GM19452 (cell line): ENCODE measurements around the gene VCP.

Source experiments
- ATAC-seq: cut with Tn5 transposase; IDR thresholded peaks from one replicate; pipeline ENCODE4 v1.9.1; 2021; ENCODE audit not compliant: unreplicated experiment

Gene VCP

DNA sequence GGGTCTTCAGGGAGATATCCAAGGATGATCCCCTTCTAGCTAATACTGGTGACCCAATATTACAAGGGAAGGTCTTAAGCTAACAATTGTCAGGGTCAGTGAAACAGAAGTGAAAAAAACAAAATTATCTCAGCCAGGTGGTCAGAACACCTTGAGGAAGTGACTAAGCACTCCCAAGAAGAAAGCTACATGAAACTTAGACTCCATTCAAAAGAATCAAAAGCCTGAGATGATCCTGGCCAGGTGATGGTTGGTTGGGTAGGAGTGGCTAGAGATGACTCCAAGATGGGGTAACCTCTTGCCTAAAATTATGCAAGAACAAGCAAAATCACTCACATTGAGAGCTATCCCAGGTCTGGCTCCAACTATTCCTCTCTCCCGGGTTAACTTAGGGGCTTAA is 5.4 kb downstream of the VCP start:
- no peak for ATAC-seq

DNA sequence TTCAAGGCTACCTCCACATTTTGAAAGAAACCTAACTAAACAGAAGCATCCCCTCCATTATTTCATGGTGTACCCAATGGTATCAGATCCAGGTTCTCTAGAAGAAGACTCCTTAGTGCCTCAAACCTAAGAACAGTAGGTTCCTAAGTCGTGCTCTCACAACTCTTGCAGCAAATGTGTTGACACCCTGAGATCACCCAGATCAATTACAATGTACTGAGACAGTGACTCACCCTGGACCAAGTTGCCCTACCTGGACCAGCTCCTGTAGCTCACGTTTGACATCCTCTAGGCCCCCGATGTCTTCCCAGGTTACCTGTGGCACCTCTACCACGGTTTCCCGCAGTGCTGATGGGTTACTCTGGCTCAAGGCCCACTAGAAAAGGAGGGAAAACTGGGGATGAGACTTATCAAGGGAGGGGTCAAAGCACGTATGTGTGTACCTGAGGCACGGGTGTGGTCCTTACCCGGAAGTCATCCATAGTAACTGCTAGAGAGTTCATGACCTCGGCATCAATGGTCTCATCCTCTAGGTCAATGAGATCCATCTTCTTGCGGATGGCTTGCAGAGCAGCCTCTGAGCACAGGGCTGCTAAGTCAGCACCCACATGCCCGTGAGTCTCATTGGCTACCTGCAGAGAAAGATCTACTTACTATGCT is 11.7 kb downstream of the VCP start:
- no peak for ATAC-seq

DNA sequence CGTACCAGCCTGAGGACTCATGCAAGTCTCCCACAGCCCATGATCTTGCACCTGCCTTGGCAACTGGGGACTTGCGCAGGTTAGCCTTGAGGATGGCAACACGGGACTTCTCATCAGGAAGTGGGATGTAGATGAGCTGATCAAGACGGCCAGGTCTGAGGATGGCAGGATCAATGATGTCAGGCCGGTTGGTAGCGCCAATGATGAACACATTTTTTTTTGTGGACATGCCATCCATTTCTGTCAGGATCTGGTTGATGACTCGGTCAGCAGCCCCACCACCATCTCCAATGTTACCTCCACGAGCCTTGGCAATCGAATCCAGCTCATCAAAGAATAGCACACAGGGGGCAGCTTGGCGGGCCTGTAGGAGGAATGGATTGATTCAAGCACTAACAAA is 13.0 kb downstream of the VCP start:
- ATAC-seq: no peak

DNA sequence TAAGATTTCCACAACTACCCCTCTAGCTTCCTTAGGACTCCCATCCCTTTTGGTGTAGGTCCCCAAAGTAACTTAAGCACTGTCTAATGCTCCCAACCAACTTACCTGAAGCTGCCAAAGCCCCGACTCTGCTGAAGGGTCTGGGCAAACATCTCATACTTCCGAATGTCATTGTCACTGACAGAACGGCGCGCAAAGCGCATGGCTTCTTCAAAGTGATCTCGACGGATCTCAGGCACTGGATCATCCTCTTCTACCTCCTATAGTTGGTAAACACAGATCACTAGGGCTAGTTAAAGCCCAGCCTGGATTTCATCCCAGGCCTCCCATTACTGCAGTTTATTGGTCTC is 15.2 kb downstream of the VCP start:
- no peak for ATAC-seq

DNA sequence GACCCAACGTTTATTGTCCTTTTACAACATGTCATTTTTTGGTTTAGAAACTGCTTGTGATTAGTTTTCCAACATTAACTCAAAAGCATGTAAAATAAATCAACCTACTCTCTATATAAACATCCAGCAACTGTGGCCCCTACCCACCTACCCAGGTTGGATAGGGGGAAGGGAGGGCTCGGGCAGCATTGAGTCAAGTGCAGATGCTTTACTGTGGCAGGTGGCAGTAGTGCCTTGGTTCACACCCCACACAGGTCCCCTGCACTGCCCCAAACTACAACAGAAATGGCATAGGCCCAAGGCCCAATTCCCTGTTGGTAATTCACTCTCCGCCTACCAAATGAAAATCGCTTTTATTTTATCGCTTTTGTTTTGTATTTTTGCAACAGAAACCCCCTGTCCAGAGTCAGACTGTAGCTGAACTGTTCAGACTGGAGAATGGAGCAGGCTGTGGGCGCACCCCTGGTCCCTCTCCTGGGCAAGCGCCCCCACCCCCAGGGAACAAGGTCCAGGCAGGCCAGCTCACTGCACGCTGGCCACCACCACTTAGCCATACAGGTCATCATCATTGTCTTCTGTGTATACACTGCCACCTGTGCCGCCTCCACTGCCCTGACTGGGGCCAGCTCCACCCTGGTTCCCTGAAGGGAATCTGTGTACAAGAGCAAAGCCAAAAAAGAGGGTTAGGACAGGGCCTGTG is 15.7 kb downstream of the VCP start:
- no peak for ATAC-seq

DNA sequence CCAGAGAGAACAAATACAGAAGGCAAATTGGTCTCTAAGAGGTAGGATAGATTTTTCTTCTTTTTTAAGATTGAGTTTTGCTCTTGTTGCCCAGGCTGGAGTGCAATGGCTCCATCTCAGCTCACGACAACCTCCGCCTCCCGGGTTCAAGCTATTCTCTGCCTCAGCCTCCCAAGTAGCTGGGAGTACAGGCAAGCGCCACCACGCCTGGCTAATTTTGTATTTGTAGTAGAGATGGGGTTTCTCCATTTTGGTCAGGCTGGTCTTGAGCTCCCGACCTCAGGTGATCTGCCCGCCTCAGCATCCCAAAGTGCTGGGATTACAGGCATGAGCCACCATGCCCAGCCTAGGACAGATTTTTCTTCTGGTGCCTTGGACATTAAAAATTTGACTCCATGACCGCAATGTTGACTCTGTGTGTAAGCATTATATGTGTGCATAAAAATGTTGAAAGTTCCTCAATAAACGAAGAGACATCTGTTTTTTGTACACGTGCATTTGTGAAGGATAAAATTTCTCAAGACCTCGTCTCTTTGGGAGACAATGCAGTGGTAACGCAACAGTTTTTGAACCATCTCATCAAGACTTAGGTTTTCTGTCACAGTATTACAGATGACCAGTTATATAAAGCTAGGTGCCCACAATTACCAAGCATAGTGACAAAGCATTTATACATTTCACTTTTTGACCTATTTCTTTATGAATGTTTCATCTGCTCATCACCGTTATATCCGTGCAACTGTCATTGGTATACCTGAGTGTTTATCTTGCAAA is 17.4 kb downstream of the VCP start:
- ATAC-seq: no peak

DNA sequence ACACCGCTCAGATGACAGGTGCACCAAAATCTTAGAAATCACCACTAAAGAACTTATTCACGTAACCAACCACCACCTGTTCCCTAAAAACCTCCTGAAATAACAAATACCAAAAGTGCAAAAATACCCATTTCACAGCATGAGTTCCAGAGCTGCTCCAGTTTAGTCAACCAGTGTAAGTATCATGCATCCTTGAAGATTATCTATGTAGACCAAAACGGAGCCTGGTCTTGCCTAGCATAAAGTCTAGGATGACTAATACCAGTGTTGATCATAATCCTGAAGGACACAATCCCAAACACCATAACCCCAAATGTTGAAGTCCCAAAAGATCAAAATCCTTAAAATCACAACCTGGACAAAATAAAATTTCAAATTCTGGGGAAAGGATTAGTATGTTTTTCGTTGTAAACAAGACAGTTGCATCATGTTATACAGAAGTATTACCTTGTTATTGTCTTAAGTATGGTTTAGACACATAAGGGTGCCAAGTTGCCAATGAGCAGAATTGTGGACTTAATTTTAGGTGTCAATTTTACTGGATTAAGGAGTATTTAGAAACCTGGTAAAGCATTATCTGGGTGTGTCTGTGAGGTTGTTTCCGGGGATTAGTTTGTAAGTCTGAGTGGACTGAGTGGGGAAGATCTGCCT is 18.1 kb downstream of the VCP start:
- no peak for ATAC-seq

DNA sequence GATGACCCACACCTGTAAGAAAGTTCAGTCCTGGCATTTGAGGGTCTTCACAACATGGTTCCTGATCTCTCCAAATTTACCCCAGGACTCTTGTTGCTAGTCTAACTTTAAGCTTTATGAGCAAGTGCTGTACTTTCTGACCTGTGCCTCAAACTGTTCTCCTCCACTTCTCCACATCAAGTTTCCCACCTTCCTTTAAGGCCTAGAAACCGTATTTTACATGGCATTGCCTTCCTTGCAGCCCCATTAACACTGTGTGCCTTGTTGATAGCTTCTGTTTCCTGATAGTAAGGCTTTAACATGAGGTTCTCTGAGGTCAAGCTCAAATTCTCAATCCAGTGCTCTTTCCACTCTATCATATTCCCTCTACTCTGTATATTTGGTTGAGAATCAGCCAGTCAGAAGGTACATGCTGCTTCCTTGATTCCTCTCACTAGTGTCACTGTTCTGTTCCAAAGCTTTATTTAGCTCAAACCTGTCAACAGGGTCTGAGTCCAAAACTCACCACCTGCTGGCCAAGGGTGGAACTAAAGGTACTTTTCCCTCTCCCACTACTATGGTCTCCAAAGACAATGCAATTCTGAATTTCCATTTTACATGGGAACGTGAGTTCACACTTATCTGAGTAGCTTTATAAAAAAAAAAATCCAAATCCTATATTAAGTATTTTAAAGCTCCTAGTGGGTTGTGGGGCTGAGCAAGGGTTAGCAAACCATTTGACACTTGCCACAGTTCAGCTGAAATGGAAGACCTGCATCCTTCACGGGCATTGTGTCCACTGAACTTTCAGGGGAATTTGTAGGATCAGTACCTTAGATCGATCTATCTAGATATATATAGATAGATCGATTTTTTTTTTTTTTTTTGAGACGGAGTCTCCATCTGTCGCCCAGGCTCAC is 21.1 kb downstream of the VCP start:
- no peak for ATAC-seq

DNA sequence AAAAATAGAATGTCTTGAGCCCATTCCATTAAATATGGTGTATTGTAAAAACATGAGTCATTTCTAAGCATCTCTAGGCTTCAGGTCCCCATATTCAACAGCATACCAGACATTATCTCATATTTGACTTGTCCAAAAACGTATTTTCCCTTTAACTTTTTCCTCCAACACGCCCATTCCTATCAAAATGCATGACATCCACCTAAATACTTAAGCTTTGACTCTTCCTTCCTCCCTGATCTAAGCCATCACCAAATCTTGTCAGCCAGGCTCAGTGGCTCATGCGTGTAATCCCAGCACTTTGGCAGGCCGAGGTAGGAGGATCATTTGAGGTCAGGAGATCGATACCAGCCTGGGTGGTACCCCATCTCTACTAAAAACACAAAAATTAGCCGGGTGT is 23.9 kb downstream of the VCP start:
- no peak for ATAC-seq

DNA sequence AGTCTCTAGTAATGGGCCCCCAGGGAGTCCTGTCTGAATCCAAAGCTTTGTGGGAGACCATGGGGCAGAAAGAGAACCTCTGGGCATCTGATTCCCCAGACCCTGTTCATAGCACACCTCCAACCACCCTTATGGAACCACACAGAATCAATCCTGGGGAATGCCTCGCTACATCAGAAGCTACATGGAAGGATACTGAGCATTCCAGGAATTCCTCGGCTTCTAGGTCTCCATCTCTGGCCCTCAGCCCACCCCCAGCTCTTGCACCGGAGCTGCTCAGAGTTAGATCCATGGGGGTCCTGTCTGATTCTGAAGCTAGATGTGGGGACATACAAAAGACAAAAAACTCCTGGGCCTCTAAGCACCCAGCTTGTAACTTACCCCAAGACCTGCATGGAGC is 28.4 kb downstream of the VCP start:
- ATAC-seq: no peak

DNA sequence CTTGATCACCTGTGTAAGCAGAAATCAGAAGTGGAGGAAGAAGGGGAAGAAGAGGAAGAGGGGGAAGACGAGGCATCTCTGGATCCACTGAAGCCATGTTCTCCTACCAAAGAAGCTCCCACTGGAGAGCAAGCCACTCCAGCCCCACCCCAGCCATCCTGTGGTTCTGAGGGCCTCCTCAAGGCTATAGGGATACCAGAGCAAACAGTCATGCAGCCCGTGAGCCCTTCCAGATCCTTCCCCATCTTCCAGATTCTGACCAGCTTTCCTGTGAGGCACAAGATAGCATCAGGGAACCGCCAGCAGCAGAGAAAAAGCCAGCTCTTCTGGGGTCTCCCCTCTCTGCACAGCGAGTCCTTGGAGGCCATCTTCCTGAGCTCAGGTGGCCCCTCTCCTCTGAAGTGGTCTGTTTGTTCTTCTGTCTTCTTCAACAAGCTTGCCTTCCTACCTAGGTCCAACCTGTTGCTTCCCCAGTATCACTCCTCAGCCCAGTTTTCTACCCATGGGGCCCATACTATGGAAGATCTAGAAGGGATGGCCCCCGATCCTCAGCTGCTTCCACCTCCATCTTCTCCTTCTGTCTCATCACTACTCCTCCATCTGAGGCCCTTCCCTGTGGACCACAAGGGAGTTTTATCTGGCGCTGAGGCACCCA is 29.4 kb downstream of the VCP start:
- ATAC-seq: no peak

DNA sequence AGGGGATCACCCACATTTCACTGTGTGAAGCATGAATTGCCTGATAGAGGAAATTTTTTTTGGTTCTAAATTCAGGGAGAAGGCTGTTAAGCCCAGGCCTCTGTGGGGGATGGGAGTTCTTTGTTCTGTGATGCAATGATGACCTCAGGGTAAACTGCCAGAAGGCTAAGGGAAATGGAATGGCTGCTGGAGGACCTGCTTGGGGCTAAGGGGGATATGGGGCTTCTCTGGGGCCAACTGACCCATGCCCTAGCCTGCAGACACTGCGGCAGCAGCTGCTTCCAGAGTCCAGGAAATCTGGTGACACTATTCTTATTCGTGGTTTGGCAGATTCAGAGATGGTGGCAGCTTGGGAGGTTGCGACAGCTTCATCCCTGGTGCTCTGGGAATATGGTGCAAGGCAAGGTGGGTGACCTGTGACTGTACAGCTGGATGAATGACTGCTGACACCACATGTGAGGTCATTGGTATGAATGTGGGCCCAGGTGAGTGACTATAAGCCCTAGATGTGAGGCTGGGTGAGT is 30.3 kb downstream of the VCP start:
- no peak for ATAC-seq

DNA sequence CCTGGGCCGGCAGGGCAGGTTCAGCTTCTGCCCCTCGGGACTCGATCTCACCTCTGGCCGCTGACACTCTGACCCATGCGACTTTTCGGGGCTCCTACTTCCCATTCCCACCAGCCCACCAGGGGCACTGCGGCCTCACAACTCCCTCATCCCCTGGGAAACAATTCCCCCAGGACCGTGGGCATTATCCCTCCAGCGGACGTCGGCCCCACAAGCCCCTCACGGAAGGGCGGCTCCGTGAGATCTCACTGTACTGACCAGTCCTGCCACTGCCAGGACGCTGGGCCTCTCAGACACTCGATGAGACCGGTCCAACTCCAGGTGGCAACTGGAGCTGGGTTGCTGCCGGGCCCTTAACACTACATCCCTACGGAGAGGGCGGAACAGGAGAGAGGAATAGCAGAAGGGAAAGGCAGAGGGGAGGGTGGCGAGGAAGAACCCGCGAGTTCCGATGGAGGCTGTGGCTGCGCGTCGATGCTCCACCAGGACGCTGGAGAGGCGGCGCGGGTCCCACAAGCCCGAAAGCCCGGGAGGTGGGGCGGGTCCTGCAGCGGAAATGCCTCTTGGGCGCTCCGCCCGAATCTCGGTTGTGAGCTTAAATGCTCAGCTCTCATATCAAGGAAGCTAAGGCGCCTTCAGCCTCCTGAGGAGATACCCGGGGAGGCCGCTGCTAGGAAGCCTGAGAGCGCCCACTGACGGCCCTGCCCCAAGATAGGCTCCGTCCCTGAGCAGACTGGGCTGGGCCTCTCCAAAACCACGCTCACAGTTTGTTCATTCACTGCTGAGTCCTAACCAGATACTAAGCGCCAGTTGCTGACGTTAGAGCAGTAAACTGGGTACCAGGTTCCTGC is 36.3 kb downstream of the VCP start:
- ATAC-seq: no peak

DNA sequence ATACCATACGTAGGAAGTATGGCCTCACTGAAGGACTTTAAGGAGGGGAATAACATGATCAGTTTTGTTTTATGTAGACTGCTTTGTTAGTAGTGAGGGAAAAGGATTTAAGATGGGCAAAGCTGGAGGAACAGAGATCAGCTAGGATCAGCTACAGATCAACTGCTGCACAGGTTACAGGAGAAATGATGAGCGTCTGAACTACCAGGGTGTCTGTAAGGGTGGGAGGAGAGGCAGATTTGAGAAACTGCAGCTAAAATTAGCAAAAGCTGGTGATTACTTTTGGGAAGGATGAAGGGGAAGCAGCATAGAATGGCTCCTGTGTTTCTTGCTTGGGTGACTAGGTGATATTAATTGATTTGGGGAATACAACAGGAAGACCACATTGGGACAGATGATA is 39.3 kb downstream of the VCP start:
- ATAC-seq: no peak

DNA sequence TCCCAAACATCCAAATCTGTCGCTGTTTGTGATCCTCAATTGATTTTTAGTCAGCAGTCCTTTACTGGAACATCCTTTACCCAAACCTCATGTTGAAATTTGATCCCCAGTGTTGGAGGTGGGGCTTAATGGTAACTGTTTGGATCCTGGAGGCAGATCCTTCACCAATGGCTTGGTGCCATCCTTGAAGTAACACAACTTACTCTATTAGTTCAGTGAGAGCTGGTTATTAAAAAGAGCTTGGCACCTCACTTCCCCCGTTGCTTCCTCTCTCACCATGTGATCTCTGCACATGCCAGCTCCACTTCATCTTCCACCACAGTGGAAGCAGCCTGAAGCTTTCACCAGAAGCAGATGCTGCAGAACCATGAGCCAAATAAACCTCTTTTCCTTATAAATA is 42.6 kb downstream of the VCP start:
- no peak for ATAC-seq

DNA sequence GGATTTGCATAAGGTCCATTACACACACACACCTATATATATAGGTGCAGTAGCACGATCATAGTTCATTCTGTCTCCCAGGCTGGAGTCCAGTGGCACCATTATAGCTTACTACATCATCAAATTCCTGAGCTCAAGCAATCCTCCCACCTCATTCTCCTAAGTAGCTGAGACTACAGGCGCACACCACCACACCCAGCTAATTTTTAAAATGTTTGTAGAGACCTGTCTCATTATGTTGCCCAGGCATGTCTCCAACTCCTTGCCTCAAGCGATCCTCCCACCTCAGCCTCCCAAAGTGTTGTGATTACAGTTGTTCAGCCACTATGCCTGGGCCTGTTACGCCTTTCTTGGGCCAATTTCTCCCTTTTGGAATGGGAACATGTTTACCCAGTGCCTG is 43.2 kb downstream of the VCP start:
- ATAC-seq: no peak

DNA sequence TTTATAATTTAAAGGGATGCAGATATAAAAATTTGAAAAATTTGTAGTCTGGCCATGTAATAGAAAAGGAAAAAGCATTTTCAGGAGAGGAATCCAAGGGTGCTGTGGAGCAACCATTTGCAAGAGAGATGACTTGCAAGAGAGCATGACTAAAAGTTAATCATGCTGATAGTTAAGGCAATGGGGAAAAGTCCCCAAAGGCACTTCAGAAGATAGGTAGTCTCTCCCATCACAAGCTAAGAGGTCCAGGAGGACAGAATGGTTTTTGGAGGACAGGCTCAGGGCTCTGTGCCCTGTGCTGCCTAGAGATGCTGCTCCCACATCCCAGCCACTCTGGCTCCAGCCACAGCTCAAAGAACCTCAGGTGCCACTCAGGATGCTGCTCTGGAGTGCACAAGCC is 44.1 kb downstream of the VCP start:
- no peak for ATAC-seq

DNA sequence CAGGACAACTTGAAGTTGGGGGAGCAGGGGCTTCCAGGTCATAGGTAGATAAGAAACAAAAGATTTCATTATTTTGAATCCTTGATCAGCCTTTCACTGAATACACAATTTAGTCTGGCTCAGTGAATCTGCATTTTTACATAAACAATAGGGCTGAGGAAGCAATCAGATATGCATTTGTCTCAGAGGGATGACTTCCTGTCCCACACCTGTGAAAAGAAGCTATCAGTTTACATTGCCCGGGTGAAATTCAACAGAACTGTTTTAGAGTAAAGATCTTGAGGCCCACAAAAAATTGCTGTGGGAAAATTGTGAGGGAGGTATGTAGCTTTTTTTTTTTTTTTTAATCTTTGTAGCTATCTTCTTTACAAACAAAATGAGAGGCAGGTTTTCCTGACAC is 44.6 kb downstream of the VCP start:
- ATAC-seq: no peak

DNA sequence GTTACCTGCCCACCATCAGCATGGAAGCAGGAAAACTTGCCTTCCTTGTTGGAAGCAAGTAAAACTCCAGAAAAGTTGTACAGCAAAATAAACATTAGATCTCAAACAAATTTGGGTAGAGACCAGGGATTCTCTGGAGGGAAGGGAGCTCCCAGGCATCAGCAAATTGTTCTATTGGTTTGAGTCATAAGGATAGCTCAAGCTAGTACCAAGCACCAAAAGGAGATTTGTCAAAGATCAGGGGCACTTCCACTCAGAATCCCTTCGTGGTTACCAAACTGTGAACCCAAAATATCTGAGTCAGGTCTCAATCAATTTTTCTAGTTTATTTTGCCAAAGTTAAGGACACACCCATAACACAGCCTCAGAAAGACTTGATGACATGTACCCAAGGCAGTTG is 45.1 kb downstream of the VCP start:
- no peak for ATAC-seq
